ENCODE measurements around the gene HSD11B1L.
A peak's percentile ranks its signal among the peaks of the same experiment; 100 is the strongest.

Gene HSD11B1L

GRCh38 chr19:5680437-5681368 is at the start of gene HSD11B1L, which contains the start of gene MICOS13:
Gene HSD11B1L, plus strand, starts transcription at chr19:5681027. Its CDS starts 3,806 bp downstream, at chr19:5684833.
Gene MICOS13, minus strand, starts transcription at chr19:5680516. Its CDS starts 30 bp downstream, at chr19:5680486.
- DNase-seq (ENCODE audit: low read depth in 1 of 2, low spot score in 1 of 2) = peak; percentile 96 to 98

DNA sequence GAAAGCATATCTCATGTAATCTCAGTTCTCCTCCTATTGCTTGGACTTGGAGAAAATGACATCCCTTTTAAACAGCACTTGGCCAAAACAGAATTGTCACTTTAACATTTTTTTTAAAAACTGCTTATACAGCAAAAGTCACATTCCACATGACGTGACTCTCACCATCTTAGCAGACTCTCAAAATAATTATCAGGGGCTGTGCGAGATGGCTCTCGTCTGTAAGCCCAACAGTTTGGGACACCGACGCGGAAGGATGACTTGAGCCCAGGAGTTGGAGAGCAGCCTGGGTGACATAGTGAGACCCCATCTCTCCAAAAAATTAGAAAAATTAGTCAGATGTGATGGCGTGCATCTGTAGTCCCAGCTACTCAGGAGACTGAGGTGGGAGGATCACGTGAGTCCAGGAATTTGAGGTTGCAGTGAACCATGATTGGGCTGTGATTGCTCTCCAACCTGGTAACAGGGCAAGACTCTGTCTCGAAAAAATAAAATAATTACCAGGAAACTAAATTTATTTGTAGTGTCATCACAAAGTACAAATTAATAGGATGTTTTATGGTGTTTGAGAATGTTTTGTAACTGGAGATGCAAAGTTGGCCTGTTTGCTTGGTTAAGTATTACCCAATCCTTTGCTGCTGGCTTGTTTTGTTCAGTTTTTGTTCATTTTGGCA is 49.1 kb upstream of the HSD11B1L start:
- no peak for DNase-seq (ENCODE audit: low read depth in 1 of 2, low spot score in 1 of 2)

GRCh38 chr19:5632241-5632612 is 48.6 kb upstream of the HSD11B1L start:
- DNase-seq (ENCODE audit: low read depth in 1 of 2, low spot score in 1 of 2) = no peak

- no peak for DNase-seq (ENCODE audit: low read depth in 1 of 2, low spot score in 1 of 2)
These were observed 48.2 kb upstream of the HSD11B1L start for GRCh38 chr19:5632657-5633056.

- no peak for DNase-seq (ENCODE audit: low read depth in 1 of 2, low spot score in 1 of 2)
These were observed 45.4 kb upstream of the HSD11B1L start for GRCh38 chr19:5635427-5635826.

DNA sequence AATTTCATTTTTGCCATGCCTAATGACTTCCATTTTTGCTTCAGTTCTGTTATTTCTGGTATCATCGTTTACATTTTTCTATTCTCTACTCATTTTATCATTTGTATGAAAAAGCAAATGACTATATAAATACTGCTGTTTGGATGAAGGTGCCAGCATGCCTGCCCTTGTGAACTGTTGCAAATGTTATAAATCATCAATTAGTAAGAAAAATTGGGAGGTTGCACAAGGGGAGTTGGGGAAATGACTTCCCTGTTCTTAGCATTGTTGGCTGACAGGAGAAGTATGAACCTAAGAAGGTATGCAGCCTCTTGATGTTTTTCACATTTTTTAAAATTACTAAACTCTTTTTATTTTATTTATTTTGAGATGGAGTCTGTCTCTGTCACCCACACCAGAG is 42.9 kb upstream of the HSD11B1L start:
- no peak for DNase-seq (ENCODE audit: low read depth in 1 of 2, low spot score in 1 of 2)

- DNase-seq (ENCODE audit: low read depth in 1 of 2, low spot score in 1 of 2) = no peak
These were observed 39.7 kb upstream of the HSD11B1L start for GRCh38 chr19:5641171-5641570.

GRCh38 chr19:5642204-5642603 is 38.6 kb upstream of the HSD11B1L start:
- no peak for DNase-seq (ENCODE audit: low read depth in 1 of 2, low spot score in 1 of 2)

DNA sequence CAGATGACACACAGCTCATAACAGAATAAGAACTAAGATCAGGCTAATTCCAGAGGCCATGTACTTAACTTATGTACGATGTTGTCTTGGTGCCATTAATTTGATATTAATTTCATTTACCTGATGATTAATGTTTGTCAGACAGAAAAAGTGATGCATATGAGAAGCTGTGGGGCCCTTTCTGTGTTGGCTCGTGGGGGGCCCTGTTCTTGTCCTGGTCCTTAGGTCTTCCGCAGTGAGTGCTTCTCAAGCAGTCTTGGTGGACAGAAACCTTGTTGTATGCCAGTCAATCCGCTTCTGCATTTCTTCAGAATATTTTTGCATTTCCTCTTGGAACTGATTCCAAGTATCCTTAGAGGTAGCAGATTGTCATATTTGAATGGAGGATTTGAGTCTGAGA is 37.8 kb upstream of the HSD11B1L start:
- no peak for DNase-seq (ENCODE audit: low read depth in 1 of 2, low spot score in 1 of 2)

DNA sequence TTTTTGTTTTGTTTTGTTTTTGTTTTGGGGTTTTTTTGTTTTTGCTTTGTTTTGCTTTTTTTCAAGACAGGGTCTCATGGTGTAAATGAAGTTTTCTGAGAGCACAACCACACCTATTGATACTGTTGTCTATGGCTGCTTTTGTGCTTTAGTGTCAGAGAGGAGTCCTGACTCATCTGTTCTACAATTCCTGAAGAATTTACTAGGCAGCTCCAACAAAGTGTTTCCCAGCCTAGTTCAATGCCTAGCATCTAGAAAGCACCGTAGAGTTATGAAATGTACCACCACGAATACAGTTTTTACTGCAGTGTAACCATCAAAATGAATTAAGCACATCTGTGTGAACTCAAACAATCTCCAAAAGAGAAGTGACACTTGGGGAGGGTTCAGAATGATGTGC is 36.8 kb upstream of the HSD11B1L start:
- no peak for DNase-seq (ENCODE audit: low read depth in 1 of 2, low spot score in 1 of 2)

- DNase-seq (ENCODE audit: low read depth in 1 of 2, low spot score in 1 of 2) = no peak
These were observed 35.4 kb upstream of the HSD11B1L start for GRCh38 chr19:5645409-5645808.

GRCh38 chr19:5646703-5647102 is 34.1 kb upstream of the HSD11B1L start:
- no peak for DNase-seq (ENCODE audit: low read depth in 1 of 2, low spot score in 1 of 2)

GRCh38 chr19:5648464-5648863 is 32.4 kb upstream of the HSD11B1L start:
- DNase-seq (ENCODE audit: low read depth in 1 of 2, low spot score in 1 of 2) = no peak

GRCh38 chr19:5651361-5651760 is 29.5 kb upstream of the HSD11B1L start:
- DNase-seq (ENCODE audit: low read depth in 1 of 2, low spot score in 1 of 2) = no peak

DNA sequence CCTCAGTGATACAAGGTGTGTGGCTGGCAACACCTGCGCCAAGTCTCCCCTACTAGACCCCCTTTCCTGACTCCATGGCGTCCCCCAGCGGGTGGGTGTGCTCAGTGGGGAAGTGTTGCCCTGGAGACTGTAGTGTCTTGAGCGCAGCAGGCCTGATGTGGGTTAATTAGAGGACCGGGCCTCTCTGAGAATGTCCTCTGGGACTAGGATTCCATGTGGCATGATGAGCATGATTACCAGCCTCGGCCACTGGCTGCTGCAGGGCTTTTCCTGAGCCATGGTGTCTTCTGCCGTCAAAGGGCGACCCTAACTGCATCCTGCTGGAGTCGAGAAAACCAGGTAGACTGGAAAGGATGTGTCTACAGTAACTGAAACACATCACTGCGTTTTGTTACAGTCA is 28.6 kb upstream of the HSD11B1L start:
- DNase-seq (ENCODE audit: low read depth in 1 of 2, low spot score in 1 of 2) = no peak

- no peak for DNase-seq (ENCODE audit: low read depth in 1 of 2, low spot score in 1 of 2)
These were observed 25.9 kb upstream of the HSD11B1L start for GRCh38 chr19:5654931-5655330.

GRCh38 chr19:5655412-5655811 is 25.4 kb upstream of the HSD11B1L start:
- DNase-seq (ENCODE audit: low read depth in 1 of 2, low spot score in 1 of 2) = no peak

DNA sequence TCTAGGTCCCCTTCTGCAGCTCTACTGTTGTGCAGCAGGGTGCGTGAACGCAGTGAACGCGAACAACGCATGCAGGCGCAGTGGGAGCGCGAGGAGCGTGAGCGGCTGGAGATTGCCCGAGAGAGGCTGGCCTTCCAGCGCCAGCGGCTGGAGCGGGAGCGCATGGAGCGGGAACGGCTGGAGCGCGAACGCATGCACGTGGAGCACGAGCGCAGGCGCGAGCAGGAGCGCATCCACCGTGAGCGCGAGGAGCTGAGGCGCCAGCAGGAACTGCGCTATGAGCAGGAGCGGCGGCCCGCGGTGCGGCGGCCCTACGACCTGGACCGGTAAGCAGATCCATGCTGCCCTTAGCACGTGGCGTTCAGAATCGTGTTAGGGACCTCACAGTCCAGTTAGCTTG is 19.3 kb upstream of the HSD11B1L start:
- no peak for DNase-seq (ENCODE audit: low read depth in 1 of 2, low spot score in 1 of 2)

GRCh38 chr19:5663904-5664303 is 16.9 kb upstream of the HSD11B1L start:
- no peak for DNase-seq (ENCODE audit: low read depth in 1 of 2, low spot score in 1 of 2)

- DNase-seq (ENCODE audit: low read depth in 1 of 2, low spot score in 1 of 2) = no peak
These were observed 16.3 kb upstream of the HSD11B1L start for GRCh38 chr19:5664515-5664914.

DNA sequence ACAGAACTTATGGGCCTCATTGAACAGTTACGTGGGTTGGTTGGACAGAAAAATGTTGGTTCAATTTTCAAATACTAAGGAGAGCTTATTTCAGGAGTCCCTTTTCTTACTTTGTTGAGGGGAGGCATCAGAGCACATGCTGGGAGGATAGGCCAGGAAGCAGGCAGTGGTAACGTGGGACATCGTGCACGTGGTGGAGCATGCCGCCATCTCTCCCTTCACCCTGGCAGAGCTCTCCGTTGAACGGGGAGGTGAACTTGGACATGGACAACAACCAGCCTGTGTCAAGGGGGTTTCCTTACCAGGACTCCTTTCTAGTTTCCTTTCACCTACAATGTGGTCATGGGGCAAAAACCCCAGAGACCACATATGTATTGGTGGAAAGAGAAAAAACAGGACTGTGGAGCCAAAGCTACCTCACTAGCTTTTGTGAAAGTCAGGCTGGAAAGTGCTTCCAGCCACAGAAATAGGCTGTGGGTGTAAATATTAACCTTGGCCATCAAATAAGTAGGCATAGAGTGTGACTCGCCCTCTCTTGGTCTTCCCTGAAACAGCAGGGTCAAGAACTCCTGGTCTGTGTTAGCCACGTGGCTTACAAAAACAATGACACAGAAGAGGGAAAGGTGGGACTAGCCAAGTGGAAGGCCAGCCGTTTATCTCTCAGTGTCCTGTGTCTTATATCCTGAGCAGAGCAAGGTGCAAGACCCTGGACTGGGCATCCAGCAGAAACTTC is 14.9 kb upstream of the HSD11B1L start:
- no peak for DNase-seq (ENCODE audit: low read depth in 1 of 2, low spot score in 1 of 2)
